Upper lobe of left lung (tissue), 6 donors: ENCODE data around the gene ZNF629. TPM values are rescaled to one million over a fixed set of nuclear protein-coding genes. Genes with fewer than 3 reads are reported as not detected.

Experiments used
- ATAC-seq, 2 donors: fragments of 200-7000 bp; cut with Tn5 transposase; one replicate each; pipeline ENCODE4 v1.9.1; 2022; ENCODE audit warnings: mild to moderate bottlenecking in 2 of 2, moderate library complexity in 2 of 2; ENCODE audit not compliant: low FRiP score in 2 of 2
- DNase-seq, 2 donors: peaks; one replicate each; pipeline ENCODE4 v3.0.0-alpha.2; 2019 to 2020
- H3K27ac ChIP-seq, 4 donors: fragments of 200-600 bp; sonication (generic); one replicate each; pipeline ENCODE4 v1.5.1; 2016 to 2019
- H3K27me3 ChIP-seq, 4 donors: fragments of 200-600 bp; sonication (generic); one replicate each; pipeline ENCODE4 v1.5.1; 2017 to 2019
- H3K36me3 ChIP-seq, 4 donors: fragments of 200-600 bp; sonication (generic); one replicate each; pipeline ENCODE4 v1.5.1; 2016 to 2019
- H3K4me1 ChIP-seq, 4 donors: fragments of 200-600 bp; sonication (generic); one replicate each; pipeline ENCODE4 v1.5.1; 2018 to 2019
- H3K4me3 ChIP-seq, 4 donors: fragments of 200-600 bp; sonication (generic); one replicate each; pipeline ENCODE4 v1.5.1; 2017 to 2019; ENCODE audit warnings: mild to moderate bottlenecking in 2 of 4, moderate library complexity in 1 of 4
- H3K9me3 ChIP-seq, 4 donors: fragments of 200-600 bp; sonication (generic); one replicate each; pipeline ENCODE4 v1.5.1; 2018 to 2019
- EP300 ChIP-seq, 4 donors: sonication (generic); formaldehyde crosslinking; IDR thresholded peaks; one replicate each; pipeline ENCODE4 v1.5.1; 2017; ENCODE audit warnings: antibody characterized with exemption in 4 of 4, control low read depth in 2 of 4
- POLR2A ChIP-seq, 4 donors: fragments of 450-650 bp; IDR thresholded peaks; one replicate each; pipeline ENCODE4 v1.5.1; 2016 to 2017; ENCODE audit warnings: antibody characterized with exemption in 4 of 4, mild to moderate bottlenecking in 2 of 4
- POLR2AphosphoS5 ChIP-seq, 2 donors: sonication (generic); formaldehyde crosslinking; IDR thresholded peaks; one replicate each; pipeline ENCODE4 v1.5.1; 2017; ENCODE audit warnings: antibody characterized with exemption in 2 of 2
- WGBS, 2 donors: methylation state at CpG; one replicate each; pipeline ENCODE4 v1.1.5; 2017 to 2018; 5-methylcytosine and 5-hydroxymethylcytosine counted together
- total RNA-seq, 6 donors: library from RNA; depleted of rRNA in 4 of 6; stranded (reverse); fragments of >200 nt in 4 of 6; gene quantifications; one replicate each; pipeline versions ENCODE4 v1.1.0 to v1.2.1, GENCODE V29; 2016 to 2021
- TF ChIP-seq, protein P1 (sequence below), 6 experiments: fragments of 450-650 bp in 4 of 6; fragments of 200-600 bp in 2 of 6; sonication (generic) in 2 of 6; IDR thresholded peaks; one replicate each; pipeline ENCODE4 v1.5.1; 2016 to 2019; ENCODE audit warnings: antibody characterized with exemption in 6 of 6
- donor health status: DM: no; HTN: no; CAD: no; lungs with moderate emphysema.
- donor health status: DM: no; HTN: yes; CAD: no; lungs with severe emphysema.

Gene ZNF629
- total RNA-seq, 6 donors from 2014 or later, result 13.1 to 32.5 (median 14.8) TPM

DNA sequence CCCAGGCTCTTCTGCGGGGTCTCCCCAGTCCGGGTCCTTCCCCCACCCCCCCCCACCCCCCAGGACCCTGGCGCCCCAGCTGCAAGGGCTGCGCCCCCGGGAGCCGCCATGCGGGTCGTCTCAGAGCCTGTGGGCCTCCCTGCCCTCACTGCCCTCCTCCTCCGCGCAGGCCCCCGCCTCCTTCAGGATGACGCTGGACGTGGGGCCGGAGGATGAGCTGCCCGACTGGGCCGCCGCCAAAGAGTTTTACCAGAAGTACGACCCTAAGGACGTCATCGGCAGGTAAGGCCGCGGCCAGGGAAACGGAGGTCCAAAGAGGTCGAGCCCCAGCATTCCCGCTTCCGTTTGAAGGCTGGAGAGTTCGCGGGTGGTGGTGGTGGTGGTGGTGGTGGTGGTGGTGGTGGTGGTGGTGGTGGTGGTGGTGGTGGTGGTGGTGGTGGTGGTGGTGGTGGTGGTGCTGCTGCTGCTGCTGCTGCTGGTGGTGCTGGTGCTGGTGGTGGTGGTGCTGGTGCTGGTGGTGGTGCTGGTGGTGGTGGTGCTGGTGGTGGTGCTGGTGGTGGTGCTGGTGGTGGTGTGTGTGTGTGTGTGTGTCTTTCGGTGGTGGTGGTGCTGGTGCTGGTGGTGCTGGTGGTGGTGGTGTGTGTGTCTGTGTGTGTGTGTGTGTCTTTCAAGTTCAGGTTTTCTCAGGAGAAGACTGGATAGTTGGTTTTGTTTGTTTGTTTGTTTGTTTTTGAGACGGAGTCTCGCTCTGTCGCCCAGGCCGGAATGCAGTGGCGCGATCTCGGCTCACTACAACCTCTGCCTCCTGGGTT lies 38.2 kb downstream of the ZNF629 start:
- H3K27me3 ChIP-seq, result no peaks in the 10 kb centered on the region
- WGBS, 2 donors, result 2 to 41% methylated on average over 7 to 9 of the region's 36 CpGs
- H3K4me1 ChIP-seq, result peaks cover 6 to 17% (median 15%) of the 10 kb centered on the region in 4 donors
- H3K4me3 ChIP-seq, result peak overlapping the region; percentile 92 to 99 (median 98)
- ATAC-seq (peak; percentile 31 to 60), DNase-seq (peak; percentile 40 to 87)
- H3K27ac ChIP-seq, result peak overlapping the region; percentile 69 to 88 (median 84)
- H3K9me3 ChIP-seq, result no peaks in the 10 kb centered on the region
- peaks cover 10 to 47% (median 31%) of the 10 kb centered on the region in 4 donors for H3K36me3 ChIP-seq
- TF ChIP-seq, protein P1, sequence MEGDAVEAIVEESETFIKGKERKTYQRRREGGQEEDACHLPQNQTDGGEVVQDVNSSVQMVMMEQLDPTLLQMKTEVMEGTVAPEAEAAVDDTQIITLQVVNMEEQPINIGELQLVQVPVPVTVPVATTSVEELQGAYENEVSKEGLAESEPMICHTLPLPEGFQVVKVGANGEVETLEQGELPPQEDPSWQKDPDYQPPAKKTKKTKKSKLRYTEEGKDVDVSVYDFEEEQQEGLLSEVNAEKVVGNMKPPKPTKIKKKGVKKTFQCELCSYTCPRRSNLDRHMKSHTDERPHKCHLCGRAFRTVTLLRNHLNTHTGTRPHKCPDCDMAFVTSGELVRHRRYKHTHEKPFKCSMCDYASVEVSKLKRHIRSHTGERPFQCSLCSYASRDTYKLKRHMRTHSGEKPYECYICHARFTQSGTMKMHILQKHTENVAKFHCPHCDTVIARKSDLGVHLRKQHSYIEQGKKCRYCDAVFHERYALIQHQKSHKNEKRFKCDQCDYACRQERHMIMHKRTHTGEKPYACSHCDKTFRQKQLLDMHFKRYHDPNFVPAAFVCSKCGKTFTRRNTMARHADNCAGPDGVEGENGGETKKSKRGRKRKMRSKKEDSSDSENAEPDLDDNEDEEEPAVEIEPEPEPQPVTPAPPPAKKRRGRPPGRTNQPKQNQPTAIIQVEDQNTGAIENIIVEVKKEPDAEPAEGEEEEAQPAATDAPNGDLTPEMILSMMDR (IDR thresholded peaks at IDR 0.05), result no peak
- TF ChIP-seq EP300 (IDR thresholded peaks at IDR 0.05) (no peak), POLR2AphosphoS5 (IDR thresholded peaks at IDR 0.05) (no peak), POLR2A (IDR thresholded peaks at IDR 0.05) (no peak)

- Histone ChIP-seq H3K36me3 (peaks cover 5 to 45% (median 30%) of the 10 kb centered on the region in 4 donors), H3K4me1 (peaks cover 6 to 17% (median 15%) of the 10 kb centered on the region in 4 donors), H3K9me3 (no peaks in the 10 kb centered on the region), H3K27me3 (no peaks in the 10 kb centered on the region), H3K4me3 (peak within 1 kb of the TSS; percentile 92 to 99 (median 98)), H3K27ac (peak within 1 kb of the TSS; percentile 78 to 88 (median 84))
- peak; percentile 99 for ATAC-seq
- 6 to 7% methylated on average over 17 to 58 of the region's 60 CpGs for WGBS, 2 donors
- peak; percentile 99 to 100 for DNase-seq
- peak in 2 of 4 donors; percentile 54 to 77 for TF ChIP-seq POLR2A (IDR thresholded peaks at IDR 0.05)
- no peak for TF ChIP-seq EP300 (IDR thresholded peaks at IDR 0.05)
- TF ChIP-seq, protein P1 (IDR thresholded peaks at IDR 0.05), result peak in 3 of 6 experiments; percentile 4 to 38 (median 18)
- TF ChIP-seq POLR2AphosphoS5 (IDR thresholded peaks at IDR 0.05), result peak; percentile 81 to 82
Observed at GRCh38 chr16:30747799-30748633, 39.0 kb downstream of the ZNF629 start, which contains the start of gene PHKG2. Gene PHKG2, plus strand, starts transcription at chr16:30748425. Its CDS starts 396 bp downstream, at chr16:30748821.

- 43 to 56% methylated on average over 3 of the region's 3 CpGs for WGBS, 2 donors
- peaks cover 4 to 41% (median 29%) of the 10 kb centered on the region in 4 donors for H3K36me3 ChIP-seq
- TF ChIP-seq POLR2A (IDR thresholded peaks at IDR 0.05), result no peak
- TF ChIP-seq, protein P1 (IDR thresholded peaks at IDR 0.05), result no peak
- TF ChIP-seq EP300 (IDR thresholded peaks at IDR 0.05), result no peak
- no peak for TF ChIP-seq POLR2AphosphoS5 (IDR thresholded peaks at IDR 0.05)
- peak overlapping the region; percentile 73 to 88 (median 83) for H3K27ac ChIP-seq
- peak overlapping the region in 3 of 4 donors; percentile 97 to 99 (median 99) for H3K4me3 ChIP-seq
- no peaks in the 10 kb centered on the region for H3K27me3 ChIP-seq
- ATAC-seq, result no peak
- peaks cover 8 to 17% (median 15%) of the 10 kb centered on the region in 4 donors for H3K4me1 ChIP-seq
- no peak for DNase-seq
- H3K9me3 ChIP-seq, result no peaks in the 10 kb centered on the region
Observed at GRCh38 chr16:30747331-30747730, 39.7 kb downstream of the ZNF629 start.

DNA sequence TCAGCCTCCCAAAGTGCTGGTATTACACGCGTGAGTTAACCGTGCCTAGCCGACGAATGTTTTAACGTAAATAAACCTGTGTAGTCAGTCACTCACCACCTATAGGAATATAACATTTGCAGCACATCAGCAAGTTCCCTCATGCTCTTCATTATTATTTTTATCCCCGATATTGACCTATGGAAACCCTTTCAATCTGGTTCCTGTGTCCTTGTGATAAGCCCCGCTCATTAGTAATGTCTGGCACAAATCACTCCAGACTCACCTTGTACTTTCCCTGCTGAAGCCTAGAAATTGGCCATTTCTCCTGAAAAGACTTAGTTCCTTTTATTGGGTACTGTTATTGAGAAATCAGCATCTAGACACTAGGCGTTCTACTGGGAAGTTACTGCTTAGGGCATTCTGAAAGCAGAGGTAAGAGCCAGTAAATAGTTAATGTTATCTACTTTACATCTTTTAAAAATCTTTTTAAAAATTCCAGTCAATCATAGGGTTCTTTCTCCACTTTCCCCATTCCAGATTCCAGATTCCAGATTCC lies 40.3 kb downstream of the ZNF629 start:
- H3K4me3 ChIP-seq, result no peak overlapping the region
- H3K9me3 ChIP-seq, result no peaks in the 10 kb centered on the region
- WGBS, 2 donors, result 85 to 88% methylated on average over 9 of the region's 9 CpGs
- H3K36me3 ChIP-seq, result peaks cover 4 to 39% (median 30%) of the 10 kb centered on the region in 4 donors
- peaks cover 15 to 20% (median 18%) of the 10 kb centered on the region in 4 donors for H3K4me1 ChIP-seq
- TF ChIP-seq POLR2AphosphoS5 (IDR thresholded peaks at IDR 0.05) (no peak), POLR2A (IDR thresholded peaks at IDR 0.05) (no peak), EP300 (IDR thresholded peaks at IDR 0.05) (no peak)
- TF ChIP-seq, protein P1 (IDR thresholded peaks at IDR 0.05), result no peak
- no peak for ATAC-seq
- H3K27ac ChIP-seq, result no peak overlapping the region
- no peaks in the 10 kb centered on the region for H3K27me3 ChIP-seq
- no peak for DNase-seq
